GM21367 (cell line): ENCODE results near the gene NANS.
"Not testable (repeated sequence)": the region's sequence is repeated elsewhere in the genome, so short reads cannot be mapped to it uniquely, and the experiment has no call there.

ENCODE experiments used
- ATAC-seq: cut with Tn5 transposase; IDR thresholded peaks from one replicate; pipeline ENCODE4 v1.9.1; 2021; ENCODE audit not compliant: unreplicated experiment

NANS gene

GRCh38 chr9:98099346-98099745, 42.8 kb downstream of the NANS start:
- no peak for ATAC-seq

- ATAC-seq, result no peak
Measured at GRCh38 chr9:98099898-98100297, 43.4 kb downstream of the NANS start.

- no peak for ATAC-seq
Measured at GRCh38 chr9:98100456-98100855, 43.9 kb downstream of the NANS start.

- no peak for ATAC-seq
Measured at GRCh38 chr9:98101416-98101815, 44.9 kb downstream of the NANS start.

GRCh38 chr9:98101868-98102273, 45.3 kb downstream of the NANS start:
- ATAC-seq, result peak; percentile 92

GRCh38 chr9:98104445-98104881, 47.9 kb downstream of the NANS start:
- no peak for ATAC-seq

GRCh38 chr9:98105006-98105405, 48.5 kb downstream of the NANS start:
- ATAC-seq, result no peak

GRCh38 chr9:98107926-98108325, 51.4 kb downstream of the NANS start:
- ATAC-seq, result no peak

- peak; percentile 69 for ATAC-seq
Measured at GRCh38 chr9:98108531-98109031, 52.0 kb downstream of the NANS start.

- no peak for ATAC-seq
Measured at GRCh38 chr9:98109052-98109451, 52.5 kb downstream of the NANS start.

- not testable (repeated sequence) for ATAC-seq
Measured at GRCh38 chr9:98117097-98117496, 60.6 kb downstream of the NANS start.

- ATAC-seq, result peak; percentile 45
Measured at GRCh38 chr9:98117984-98118639, 61.6 kb downstream of the NANS start.

GRCh38 chr9:98118640-98119601, 62.4 kb downstream of the NANS start, which contains the start of gene TRIM14:
Gene TRIM14, minus strand, starts transcription at chr9:98119222. Its CDS starts 34 bp downstream, at chr9:98119188.
- ATAC-seq, result peak; percentile 41

- no peak for ATAC-seq
Measured at GRCh38 chr9:98120476-98120875, 63.9 kb downstream of the NANS start.

- ATAC-seq, result no peak
Measured at GRCh38 chr9:98121058-98121457, 64.5 kb downstream of the NANS start.

GRCh38 chr9:98124091-98124490, 67.6 kb downstream of the NANS start:
- ATAC-seq, result not testable (repeated sequence)

GRCh38 chr9:98124637-98125426, 68.3 kb downstream of the NANS start:
- ATAC-seq, result no peak

- no peak for ATAC-seq
Measured at GRCh38 chr9:98127226-98127625, 70.7 kb downstream of the NANS start.

GRCh38 chr9:98128316-98128715, 71.8 kb downstream of the NANS start:
- no peak for ATAC-seq

GRCh38 chr9:98129451-98129881, 72.9 kb downstream of the NANS start:
- peak; percentile 81 for ATAC-seq

GRCh38 chr9:98130060-98130459, 73.5 kb downstream of the NANS start:
- not testable (repeated sequence) for ATAC-seq
